ENCODE results near the gene ZNF394.

The ZNF394 gene

DNA sequence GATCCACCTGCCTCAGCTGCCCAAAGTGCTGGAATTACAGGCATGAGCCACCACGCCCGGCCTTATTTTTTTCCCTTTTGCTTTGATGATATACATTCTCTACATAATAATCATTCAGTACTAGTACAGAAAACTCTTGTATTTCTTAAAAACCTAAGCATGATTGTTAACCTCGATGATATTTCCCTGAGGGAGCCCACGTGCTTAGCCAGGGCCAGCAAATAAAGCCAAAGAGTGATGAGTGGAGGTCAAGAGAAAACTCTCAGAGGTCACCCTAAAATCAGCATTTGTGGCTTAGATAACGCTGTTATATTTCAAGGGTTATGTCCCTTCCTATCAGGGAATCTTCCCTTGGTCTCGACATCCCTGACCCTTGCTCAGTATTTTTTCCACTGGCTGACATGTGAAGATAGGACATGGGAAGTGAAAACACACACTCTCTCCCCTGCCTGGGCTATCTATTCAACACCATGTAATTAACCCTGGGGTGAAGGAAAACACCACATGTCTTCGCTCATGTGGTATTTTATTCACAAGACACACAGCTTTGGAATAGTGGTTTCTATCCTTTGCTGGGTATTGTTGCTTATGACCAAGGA, 39.2 kb upstream of the ZNF394 start:
- H3K9me2 ChIP-seq (replicated peaks; ENCODE audit: insufficient read depth, low read length): no peaks in the 10 kb centered on the region
- H3K4me2 ChIP-seq (ENCODE audit: low read depth, low read length, poor library complexity, severe bottlenecking): no peak overlapping the region
- H3F3A ChIP-seq (ENCODE audit: insufficient read depth): no peaks in the 10 kb centered on the region
- no peaks in the 10 kb centered on the region for H3K36me3 ChIP-seq (ENCODE audit: low read length)
- no peaks in the 10 kb centered on the region for H4K20me1 ChIP-seq (ENCODE audit: low read depth, low read length)
- no peaks in the 10 kb centered on the region for H3K27me3 ChIP-seq (ENCODE audit: low read length)
- H3K9me3 ChIP-seq (ENCODE audit: insufficient read depth, low read length): peaks cover 14% of the 10 kb centered on the region; the same call in 1 of the 2 replicates
- H3K4me3 ChIP-seq (ENCODE audit: insufficient read depth, low read length, poor library complexity, severe bottlenecking): no peak overlapping the region
- H3K79me2 ChIP-seq (ENCODE audit: insufficient read depth, low read length): no peaks in the 10 kb centered on the region
- no peak for TF ChIP-seq EZH2phosphoT487 (conservative IDR thresholded peaks at IDR 0.05; ENCODE audit: low read length)
- TF ChIP-seq, protein P1, sequence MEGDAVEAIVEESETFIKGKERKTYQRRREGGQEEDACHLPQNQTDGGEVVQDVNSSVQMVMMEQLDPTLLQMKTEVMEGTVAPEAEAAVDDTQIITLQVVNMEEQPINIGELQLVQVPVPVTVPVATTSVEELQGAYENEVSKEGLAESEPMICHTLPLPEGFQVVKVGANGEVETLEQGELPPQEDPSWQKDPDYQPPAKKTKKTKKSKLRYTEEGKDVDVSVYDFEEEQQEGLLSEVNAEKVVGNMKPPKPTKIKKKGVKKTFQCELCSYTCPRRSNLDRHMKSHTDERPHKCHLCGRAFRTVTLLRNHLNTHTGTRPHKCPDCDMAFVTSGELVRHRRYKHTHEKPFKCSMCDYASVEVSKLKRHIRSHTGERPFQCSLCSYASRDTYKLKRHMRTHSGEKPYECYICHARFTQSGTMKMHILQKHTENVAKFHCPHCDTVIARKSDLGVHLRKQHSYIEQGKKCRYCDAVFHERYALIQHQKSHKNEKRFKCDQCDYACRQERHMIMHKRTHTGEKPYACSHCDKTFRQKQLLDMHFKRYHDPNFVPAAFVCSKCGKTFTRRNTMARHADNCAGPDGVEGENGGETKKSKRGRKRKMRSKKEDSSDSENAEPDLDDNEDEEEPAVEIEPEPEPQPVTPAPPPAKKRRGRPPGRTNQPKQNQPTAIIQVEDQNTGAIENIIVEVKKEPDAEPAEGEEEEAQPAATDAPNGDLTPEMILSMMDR (IDR thresholded peaks at IDR 0.05; ENCODE audit: insufficient read depth, low read length, poor library complexity, severe bottlenecking): no peak
- no peak overlapping the region for H2AFZ ChIP-seq (ENCODE audit: low read depth, low read length, severe bottlenecking)
- no peak overlapping the region for H3K27ac ChIP-seq (ENCODE audit: low read depth, low read length)
- no peak overlapping the region for H3K9ac ChIP-seq (ENCODE audit: low read length)

DNA sequence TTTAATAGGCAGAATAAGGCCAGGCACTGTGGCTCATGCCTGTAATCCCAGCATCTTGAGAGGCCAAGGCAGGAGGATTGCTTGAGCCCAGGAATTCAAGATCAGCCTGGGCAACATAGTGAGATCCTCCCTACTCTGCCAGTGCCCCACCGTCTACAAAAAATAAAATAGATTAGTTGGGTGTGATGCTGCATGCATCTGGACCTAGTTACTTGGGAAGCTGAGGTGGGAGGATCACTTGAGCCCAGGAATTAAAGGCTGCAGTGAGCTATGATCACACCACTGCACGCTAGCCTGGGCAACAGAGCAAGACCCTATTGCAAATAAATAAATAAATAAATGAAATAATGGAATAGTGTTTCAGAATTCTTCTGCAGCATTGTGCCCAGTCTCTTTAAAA, 35.6 kb upstream of the ZNF394 start:
- no peak for TF ChIP-seq EZH2phosphoT487 (conservative IDR thresholded peaks at IDR 0.05; ENCODE audit: low read length)
- TF ChIP-seq, protein P1 (IDR thresholded peaks at IDR 0.05; ENCODE audit: insufficient read depth, low read length, poor library complexity, severe bottlenecking): no peak
- Histone ChIP-seq H2AFZ (ENCODE audit: low read depth, low read length, severe bottlenecking) (no peak overlapping the region), H3K9me3 (ENCODE audit: insufficient read depth, low read length) (peaks cover 25% of the 10 kb centered on the region; the same call in 1 of the 2 replicates)

DNA sequence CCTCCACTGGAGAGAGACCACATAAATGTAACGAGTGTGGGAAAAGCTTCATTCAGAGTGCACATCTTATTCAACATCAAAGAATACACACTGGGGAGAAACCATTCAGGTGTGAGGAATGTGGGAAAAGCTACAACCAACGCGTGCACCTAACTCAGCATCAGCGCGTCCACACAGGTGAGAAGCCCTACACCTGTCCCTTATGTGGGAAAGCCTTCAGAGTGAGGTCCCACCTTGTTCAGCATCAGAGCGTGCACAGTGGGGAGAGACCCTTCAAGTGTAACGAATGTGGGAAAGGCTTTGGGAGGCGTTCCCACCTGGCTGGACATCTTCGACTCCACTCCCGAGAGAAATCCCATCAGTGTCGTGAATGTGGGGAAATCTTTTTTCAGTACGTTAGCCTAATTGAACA, 31.3 kb upstream of the ZNF394 start:
- no peaks in the 10 kb centered on the region for H4K20me1 ChIP-seq (ENCODE audit: low read depth, low read length)
- peaks cover 46% of the 10 kb centered on the region for H3K36me3 ChIP-seq (ENCODE audit: low read length)
- no peak overlapping the region for H3K4me2 ChIP-seq (ENCODE audit: low read depth, low read length, poor library complexity, severe bottlenecking)
- no peaks in the 10 kb centered on the region for H3K79me2 ChIP-seq (ENCODE audit: insufficient read depth, low read length)
- TF ChIP-seq EZH2phosphoT487 (conservative IDR thresholded peaks at IDR 0.05; ENCODE audit: low read length): no peak
- TF ChIP-seq, protein P1 (IDR thresholded peaks at IDR 0.05; ENCODE audit: insufficient read depth, low read length, poor library complexity, severe bottlenecking): no peak
- H3K9me2 ChIP-seq (replicated peaks; ENCODE audit: insufficient read depth, low read length): no peaks in the 10 kb centered on the region
- H3K27me3 ChIP-seq (ENCODE audit: low read length): no peaks in the 10 kb centered on the region
- no peak overlapping the region for H3K27ac ChIP-seq (ENCODE audit: low read depth, low read length)
- no peak overlapping the region for H3K4me3 ChIP-seq (ENCODE audit: insufficient read depth, low read length, poor library complexity, severe bottlenecking)
- H3K9ac ChIP-seq (ENCODE audit: low read length): no peak overlapping the region
- peaks cover 26% of the 10 kb centered on the region; the same call in 1 of the 2 replicates for H3K9me3 ChIP-seq (ENCODE audit: insufficient read depth, low read length)
- no peak overlapping the region for H2AFZ ChIP-seq (ENCODE audit: low read depth, low read length, severe bottlenecking)
- no peaks in the 10 kb centered on the region for H3F3A ChIP-seq (ENCODE audit: insufficient read depth)

More for the DNA sequence above, 35.6 kb upstream of the ZNF394 start:
- no peaks in the 10 kb centered on the region for H3K27me3 ChIP-seq (ENCODE audit: low read length)
- H3K79me2 ChIP-seq (ENCODE audit: insufficient read depth, low read length): no peaks in the 10 kb centered on the region
- H3K4me3 ChIP-seq (ENCODE audit: insufficient read depth, low read length, poor library complexity, severe bottlenecking): no peak overlapping the region
- H3K9me2 ChIP-seq (replicated peaks; ENCODE audit: insufficient read depth, low read length): no peaks in the 10 kb centered on the region
- no peak overlapping the region for H3K27ac ChIP-seq (ENCODE audit: low read depth, low read length)
- peaks cover 21% of the 10 kb centered on the region for H3K36me3 ChIP-seq (ENCODE audit: low read length)
- no peak overlapping the region for H3K9ac ChIP-seq (ENCODE audit: low read length)
- H3F3A ChIP-seq (ENCODE audit: insufficient read depth): no peaks in the 10 kb centered on the region
- no peak overlapping the region for H3K4me2 ChIP-seq (ENCODE audit: low read depth, low read length, poor library complexity, severe bottlenecking)
- no peaks in the 10 kb centered on the region for H4K20me1 ChIP-seq (ENCODE audit: low read depth, low read length)

Measured in SU-DHL-6 (cell line).